Vagina (tissue), 2 donors: ENCODE data around the gene TMEM114.

ENCODE experiments used
- CTCF ChIP-seq, 3 experiments: fragments of 450-650 bp in 2 of 3; fragments of 200-600 bp in 1 of 3; sonication (generic) in 1 of 3; IDR thresholded peaks; one replicate each; pipeline ENCODE4 v1.5.1; 2017 to 2019; ENCODE audit warnings: antibody characterized with exemption in 3 of 3, mild to moderate bottlenecking in 2 of 3, moderate library complexity in 2 of 3
- POLR2A ChIP-seq, 2 donors: fragments of 450-650 bp; IDR thresholded peaks; one replicate each; pipeline ENCODE4 v1.6.1; 2017; ENCODE audit warnings: antibody characterized with exemption in 2 of 2, mild to moderate bottlenecking in 2 of 2, moderate library complexity in 2 of 2

- TF ChIP-seq POLR2A (IDR thresholded peaks at IDR 0.05) (no peak), CTCF (IDR thresholded peaks at IDR 0.05) (no peak)
Observed at GRCh38 chr16:8621222-8621571, 30.9 kb upstream of the TMEM114 start.
